Hematopoietic multipotent progenitor cell treated with erythropoietin and hydrocortisone succinate and interleukin-3 and kit ligand, for 6 days (in vitro differentiated cells): ENCODE measurements around the gene NLRP6.
A peak's percentile ranks its signal among the peaks of the same experiment; 100 is the strongest.

Source experiments
- DNase-seq: peaks from one replicate; pipeline ENCODE4 v3.0.0-alpha.2; 2015

The NLRP6 gene

GRCh38 chr11:294780-295179 is 16.6 kb downstream of the NLRP6 start:
- no peak for DNase-seq

GRCh38 chr11:295351-296170 is 17.4 kb downstream of the NLRP6 start:
- DNase-seq, result no peak

- DNase-seq, result no peak
These were observed 18.2 kb downstream of the NLRP6 start for GRCh38 chr11:296171-297050.

GRCh38 chr11:297051-297585 is 18.9 kb downstream of the NLRP6 start:
- no peak for DNase-seq

- DNase-seq, result peak; percentile 44
These were observed 19.6 kb downstream of the NLRP6 start for GRCh38 chr11:297586-298405.

GRCh38 chr11:298406-299065 is 20.3 kb downstream of the NLRP6 start:
- no peak for DNase-seq

GRCh38 chr11:299081-299891 is 21.1 kb downstream of the NLRP6 start, which contains the start of gene IFITM5:
Gene IFITM5, minus strand, starts transcription at chr11:299526. Its CDS starts 36 bp downstream, at chr11:299490.
- no peak for DNase-seq

- peak; percentile 57 for DNase-seq
These were observed 21.9 kb downstream of the NLRP6 start for GRCh38 chr11:299951-300735.

GRCh38 chr11:303363-303762 is 25.2 kb downstream of the NLRP6 start:
- DNase-seq, result no peak

GRCh38 chr11:304061-304506 is 25.9 kb downstream of the NLRP6 start:
- DNase-seq, result no peak

GRCh38 chr11:304915-305843 is 27.0 kb downstream of the NLRP6 start:
- peak; percentile 89 for DNase-seq

GRCh38 chr11:305844-306211 is 27.6 kb downstream of the NLRP6 start:
- no peak for DNase-seq

GRCh38 chr11:306645-307371 is 28.6 kb downstream of the NLRP6 start:
- DNase-seq, result no peak

- DNase-seq, result peak; percentile 81
These were observed 29.8 kb downstream of the NLRP6 start, which contains the start of gene IFITM2 for GRCh38 chr11:307766-308708. Gene IFITM2, plus strand, starts transcription at chr11:307816. Its CDS starts 377 bp downstream, at chr11:308193.

- peak; percentile 30 for DNase-seq
These were observed 30.8 kb downstream of the NLRP6 start for GRCh38 chr11:308740-309665.
